Fibroblast of peridontal ligament (primary cell): ENCODE measurements around the gene EXOC2.
"Not testable (repeated sequence)": the region's sequence is repeated elsewhere in the genome, so short reads cannot be mapped to it uniquely, and the experiment has no call there.

Experiments
- DNase-seq: peaks from one replicate; pipeline ENCODE4 v3.0.0-alpha.2; 2010; ENCODE audit errors: extremely low read depth

EXOC2 gene

DNA sequence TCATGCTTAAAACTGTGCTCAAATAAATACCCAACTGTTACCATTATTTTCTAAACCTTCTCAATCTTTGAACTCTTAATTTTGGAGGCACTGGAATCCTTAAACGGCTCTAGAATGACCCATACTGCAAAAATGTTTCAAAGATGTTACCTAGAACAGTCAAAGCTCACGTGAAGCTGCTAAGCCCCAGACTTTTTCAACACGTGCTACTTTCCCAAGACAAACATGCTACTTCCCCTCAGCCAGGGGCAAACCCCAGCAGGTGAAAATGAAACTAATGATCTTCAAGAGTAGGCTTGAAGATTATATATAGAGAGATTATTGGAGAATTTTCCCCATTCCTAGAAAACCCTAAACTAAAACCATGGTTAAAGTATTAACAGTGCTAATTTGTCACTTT lies 64.2 kb downstream of the EXOC2 start:
- DNase-seq, result no peak

DNA sequence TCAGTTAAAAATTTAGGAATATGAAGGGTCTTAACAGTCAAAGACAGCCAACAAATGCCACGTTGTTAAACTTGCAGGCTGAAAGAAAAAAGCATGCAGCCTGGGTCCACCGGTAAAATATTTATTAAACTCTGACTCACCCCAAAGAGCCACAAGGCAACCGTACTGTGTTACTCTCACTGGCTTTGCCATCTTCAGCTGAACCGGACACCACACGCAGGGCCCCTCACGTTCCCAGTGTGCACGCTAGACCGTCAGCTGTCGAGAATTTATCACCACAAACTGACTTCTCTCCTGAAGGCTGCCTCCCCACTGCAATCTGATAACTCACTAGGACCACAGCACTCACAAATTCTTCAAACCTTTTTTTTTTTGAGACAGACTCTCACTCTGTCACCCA lies 66.7 kb downstream of the EXOC2 start:
- DNase-seq, result no peak

DNA sequence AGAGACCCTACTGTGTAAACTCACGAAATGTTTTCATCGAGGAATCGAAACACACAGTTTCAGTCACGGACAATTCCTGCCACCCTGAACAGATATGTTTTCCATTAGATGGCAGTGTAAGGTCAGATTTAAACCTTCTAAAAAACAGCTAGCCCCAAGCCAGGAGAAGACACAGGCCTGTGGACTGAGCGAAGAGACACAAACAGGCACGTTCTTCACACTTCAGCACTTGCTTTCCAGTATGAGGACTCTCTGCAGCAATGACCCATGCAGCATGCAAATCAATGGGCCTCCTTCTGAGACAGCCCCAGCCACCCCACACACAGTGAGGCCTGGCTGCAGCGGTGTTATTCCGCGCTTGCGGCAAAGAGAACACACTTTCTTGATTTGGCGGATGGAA lies 68.0 kb downstream of the EXOC2 start:
- DNase-seq, result peak; percentile 70

DNA sequence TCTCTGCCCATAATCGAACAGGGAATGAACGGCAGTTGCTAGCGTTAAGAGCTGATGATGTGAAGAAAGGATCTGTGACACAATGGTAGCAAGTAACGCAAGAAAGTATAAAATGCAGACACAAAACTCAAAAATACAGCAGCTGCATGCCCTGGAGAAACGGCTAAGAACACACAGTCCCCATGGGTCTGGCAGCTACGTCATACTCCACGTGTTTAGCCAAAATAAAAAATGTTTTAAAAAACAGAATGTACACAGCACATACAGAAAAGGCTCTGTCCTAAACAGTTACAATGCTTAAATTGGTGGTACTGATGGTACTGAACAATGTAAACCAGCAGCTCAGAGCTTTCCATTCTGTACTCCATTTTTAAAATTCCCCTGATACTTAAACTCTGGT lies 70.5 kb downstream of the EXOC2 start:
- no peak for DNase-seq

DNA sequence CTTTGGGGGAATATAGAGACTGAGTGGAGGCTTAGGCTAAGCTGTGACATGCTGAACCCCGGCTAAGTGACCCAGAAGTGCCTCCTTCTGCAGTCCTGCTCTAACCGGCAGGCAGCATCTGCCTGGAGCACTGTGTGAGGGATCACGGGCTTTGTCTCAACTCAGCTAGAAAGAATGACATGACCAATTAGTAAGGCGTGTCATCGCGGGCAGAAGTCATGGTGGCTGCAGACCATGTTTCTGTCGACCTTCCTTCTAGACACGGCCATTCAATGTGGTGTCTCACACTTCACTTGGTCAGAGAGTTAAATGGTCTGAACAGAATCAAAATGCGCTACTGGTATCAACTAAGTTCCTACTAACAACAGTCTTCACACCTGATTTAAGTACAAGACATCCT lies 71.0 kb downstream of the EXOC2 start:
- no peak for DNase-seq

DNA sequence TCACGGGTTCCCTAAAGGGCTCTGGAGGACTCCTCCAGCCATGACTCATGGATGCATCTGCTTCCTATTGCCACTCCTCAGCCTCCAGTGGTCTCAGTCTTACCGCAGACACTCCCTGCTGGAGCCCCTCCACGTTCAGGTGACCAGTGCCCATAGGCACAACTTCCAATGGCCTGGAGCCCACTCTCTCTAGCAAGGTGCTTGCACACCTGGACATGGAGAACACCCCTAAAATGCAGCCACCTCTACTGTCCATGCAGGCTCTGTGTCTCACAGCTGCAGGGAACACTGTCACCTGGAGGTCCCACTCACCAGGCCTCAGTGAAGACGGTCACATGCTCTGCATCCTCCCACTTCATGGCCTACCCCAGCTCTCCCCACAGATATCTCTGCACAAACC lies 72.0 kb downstream of the EXOC2 start:
- DNase-seq, result no peak

DNA sequence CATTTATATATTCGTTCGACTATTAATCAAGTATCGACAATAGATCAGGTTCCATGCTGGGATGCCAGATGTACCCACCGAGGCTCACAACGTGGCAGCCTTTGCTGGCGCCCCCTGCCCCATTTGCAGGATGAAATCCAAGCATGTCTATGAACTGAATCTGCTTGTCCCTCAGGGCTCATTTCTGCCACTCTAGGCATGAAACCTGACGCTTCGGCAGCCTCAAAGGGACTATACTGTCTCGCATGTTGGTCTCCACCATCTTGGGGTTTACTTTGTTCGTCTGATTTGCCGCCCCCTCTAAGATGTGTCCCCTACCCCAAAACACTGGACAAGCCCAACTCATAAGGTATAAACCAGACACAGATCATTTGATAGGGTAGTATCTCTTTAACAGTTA lies 72.8 kb downstream of the EXOC2 start:
- DNase-seq, result no peak

DNA sequence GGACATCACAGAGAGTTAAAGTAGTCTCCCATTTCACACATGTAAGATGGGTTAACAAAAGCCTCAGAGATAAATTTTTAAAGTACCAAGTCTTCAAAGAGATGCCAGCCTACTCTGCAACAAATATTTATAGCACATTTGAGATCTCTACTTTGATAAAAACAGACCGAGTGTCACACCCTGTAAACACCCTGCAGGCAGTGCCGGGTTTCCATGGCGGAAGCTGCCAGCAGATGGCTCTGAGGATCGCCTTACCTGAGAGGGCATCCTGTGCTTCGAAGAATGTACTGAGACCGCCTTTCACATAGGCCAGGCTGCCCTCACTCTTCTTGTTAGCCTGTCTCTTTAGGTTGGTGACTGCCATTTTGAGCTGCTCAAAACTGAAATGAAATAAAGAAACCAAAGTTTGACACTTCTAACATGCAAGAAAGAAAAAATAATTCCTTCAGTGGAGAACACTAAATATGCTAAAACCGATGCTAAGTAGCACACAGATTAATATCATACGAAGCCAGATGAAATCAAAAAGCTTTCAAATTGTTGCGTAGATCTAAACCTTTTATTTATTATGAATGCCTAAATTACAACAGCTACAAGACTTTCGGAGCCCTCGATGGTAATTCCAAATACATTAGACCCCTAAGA lies 75.4 kb downstream of the EXOC2 start:
- no peak for DNase-seq

DNA sequence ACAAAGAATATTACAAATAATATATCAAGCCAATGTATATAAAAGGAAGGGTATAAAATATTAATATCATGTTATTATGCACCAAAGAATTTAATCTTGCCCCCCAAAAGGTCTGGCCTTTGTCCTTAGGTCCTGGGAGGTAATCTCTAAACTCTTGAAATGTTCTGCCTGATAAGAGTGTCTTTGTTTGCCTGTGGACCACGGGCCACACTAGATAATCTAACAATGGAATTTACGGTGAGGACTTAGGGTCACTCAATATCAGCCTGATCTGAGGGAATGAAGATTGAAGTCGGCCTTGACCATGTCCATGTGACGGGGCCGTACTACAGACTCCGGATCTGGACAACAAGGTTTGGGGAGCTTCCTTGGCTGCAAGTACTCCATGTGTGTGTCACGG lies 79.0 kb downstream of the EXOC2 start:
- no peak for DNase-seq

DNA sequence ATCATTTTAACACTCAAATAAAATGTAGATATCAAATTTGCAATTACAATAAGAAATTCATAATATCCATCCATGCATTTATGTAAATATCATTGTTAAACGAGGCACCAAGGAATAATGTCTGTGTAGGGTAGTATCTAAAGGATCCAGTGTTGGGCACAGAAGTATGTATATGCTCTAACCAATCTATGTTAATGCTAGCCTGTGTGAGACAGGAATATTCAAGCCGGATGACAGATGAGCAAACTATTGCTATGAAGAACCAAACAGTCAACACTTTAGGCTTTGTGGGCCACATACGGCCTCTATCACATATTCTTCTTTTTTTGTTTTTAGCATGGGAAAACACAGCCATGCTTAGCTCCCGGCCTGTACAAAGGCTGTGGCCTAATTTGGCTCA lies 81.0 kb downstream of the EXOC2 start:
- no peak for DNase-seq

DNA sequence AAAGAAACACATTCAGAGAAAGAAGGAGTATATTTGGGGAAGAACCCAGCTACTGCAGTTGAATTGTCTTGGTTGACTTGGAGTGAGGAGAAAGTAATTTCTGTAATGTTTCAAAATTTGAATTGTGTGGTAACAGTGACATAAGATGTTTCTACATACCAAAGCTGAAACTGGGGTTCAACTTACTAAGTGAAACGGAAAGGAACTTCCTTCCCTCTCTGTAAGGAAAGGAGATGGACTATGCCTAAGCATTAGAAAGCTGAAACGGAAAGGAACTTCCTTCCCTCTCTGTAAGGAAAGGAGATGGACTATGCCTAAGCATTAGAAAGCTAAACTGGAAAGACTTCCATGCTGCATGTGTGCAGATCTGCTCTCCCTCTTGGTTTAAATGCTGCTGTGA lies 82.1 kb downstream of the EXOC2 start:
- peak; percentile 49 for DNase-seq

DNA sequence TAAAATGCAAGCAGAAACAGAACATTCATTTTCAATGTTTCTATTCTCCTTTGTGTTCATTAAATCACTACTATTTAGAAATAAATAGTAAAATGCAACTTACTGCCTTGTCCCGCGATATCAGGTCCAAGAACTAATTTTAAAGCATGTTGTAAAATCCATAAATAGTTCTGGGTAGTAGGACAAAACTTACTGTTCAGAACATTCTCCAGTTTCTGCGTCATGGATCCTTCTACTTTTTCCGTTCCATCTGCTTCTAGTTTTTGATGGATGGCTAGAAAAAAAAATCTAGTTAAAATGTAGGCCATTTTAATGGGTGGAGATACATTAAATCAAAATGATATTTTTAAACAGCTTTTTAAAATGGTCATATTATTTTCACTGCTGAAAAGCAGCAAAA lies 83.0 kb downstream of the EXOC2 start:
- no peak for DNase-seq

DNA sequence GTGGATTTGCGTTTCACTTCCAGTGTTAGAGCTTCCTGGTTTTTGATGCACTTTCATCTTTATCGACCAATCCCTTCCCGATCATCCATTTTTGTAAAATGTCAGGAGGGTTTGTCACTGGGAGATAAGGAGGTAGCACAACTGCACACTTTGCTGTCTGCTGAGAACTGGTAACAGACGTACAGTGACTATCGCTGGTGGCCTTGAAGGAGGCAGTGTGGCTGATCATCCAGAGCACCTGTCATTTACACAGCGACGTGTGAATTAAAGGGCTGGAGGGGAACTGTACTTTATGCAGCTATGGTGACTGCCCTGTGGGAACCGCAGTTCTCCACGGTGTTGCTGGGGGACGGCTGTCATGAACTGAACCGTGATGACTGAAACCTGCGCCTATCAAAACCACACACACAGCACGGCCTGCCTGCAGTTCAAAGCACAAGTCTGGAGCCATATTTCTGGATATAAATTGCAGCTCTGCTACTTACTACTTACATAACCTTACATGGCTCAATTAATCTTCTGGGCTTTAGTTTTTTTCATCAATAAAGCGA lies 86.0 kb downstream of the EXOC2 start:
- no peak for DNase-seq

DNA sequence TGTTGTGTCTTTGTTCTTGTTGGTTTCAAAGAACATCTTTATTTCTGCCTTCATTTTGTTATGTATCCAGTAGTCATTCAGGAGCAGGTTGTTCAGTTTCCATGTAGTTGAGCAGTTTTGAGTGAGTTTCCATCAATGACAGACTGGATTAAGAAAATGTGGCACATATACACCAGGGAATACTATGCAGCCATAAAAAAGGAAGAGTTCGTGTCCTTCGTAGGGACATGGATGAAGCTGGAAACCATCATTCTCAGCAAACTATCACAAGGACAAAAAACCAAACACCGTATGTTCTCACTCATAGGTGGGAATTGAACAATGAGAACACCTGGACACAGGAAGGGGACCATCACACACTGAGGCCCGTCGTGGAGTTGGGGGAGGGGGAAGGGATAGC lies 87.0 kb downstream of the EXOC2 start:
- not testable (repeated sequence) for DNase-seq

DNA sequence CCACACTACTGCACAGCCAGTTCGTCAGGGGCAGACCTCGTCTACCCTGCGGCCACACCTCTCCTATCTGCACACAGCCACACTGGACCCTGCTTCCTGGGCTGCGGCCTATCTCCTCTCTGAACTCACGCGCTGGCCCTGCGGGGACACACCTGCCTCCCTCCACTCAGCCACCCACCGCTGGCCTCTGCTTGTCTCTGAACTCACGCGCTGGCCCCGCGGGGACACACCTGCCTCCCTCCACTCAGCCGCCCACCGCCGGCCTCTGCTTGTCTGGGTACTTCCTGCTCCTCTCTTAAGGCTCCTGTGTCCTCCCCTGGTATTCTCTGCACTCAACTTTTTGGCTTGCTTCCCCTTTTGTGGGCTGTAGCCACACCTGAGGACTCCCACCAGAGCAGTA lies 88.4 kb downstream of the EXOC2 start:
- DNase-seq, result no peak

DNA sequence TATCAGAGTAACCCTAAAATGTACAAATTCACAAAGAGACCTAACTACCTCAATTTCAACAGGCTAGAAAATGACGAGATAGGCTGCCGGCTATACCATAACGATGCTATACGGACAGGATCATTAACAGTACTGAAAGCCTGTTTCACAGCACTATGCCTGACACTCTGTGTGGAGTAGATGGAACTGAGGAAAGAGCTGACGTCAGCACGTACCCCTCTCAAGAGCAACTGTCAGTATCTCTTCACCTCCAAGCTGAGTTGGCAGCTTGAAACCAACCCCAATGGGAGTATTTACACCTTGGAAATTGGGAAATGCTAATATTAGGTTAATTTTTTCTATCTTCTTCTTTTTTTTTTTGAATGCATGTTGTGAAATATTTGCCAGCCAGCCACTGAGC lies 89.7 kb downstream of the EXOC2 start:
- no peak for DNase-seq

DNA sequence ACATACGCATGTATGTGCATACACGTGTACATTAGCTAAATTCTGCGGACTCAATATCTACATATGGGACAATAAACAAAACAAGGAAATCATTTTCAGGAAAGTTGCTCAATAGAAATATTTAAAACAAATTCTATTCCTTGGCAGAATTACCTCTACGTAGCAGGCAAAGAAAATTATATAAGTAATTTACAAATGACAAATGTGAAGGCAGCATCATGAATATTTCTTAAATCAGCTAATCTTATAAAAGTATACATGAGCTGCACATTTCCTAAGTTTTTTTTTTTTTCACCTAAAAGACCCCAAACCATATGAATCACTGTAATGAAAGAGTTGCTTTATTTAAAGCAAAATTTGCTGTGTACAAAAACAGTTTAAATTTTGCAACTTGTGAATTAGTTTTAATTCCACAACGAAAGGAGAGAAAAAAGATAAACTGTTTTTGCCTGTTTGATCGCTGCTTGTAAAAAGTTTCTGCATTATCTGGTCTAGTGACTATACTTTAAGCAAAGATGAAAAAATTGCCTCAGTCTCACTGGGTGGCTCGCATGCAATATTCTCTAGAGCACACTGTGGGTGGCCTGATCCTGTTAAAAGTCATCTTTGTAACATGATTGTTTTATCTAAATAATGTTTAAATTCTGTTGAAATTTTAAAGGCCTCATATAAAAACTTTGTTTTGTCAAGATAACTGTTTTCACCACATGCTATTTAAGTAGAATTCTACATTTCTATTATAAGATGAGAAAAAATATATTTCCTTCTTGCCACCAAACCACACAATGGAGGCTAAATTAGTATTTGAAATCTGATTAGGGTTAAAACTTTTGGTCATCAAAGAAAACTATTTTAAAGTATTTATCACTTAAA lies 93.1 kb downstream of the EXOC2 start:
- no peak for DNase-seq

DNA sequence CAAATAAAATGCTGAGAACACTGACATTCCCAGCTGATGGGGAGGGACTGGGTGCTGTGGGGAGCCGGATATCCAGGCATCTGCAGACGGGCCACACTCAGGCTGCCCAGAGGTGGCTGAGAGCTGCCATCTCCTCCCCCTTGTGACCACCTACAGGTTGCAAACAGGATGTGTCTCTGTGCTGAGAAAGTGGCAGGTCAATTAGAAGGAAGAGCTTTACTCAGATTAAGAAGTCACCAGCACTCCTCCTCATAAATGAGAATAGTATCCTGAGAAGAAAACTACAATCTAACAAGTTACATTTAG lies 99.1 kb downstream of the EXOC2 start:
- no peak for DNase-seq

DNA sequence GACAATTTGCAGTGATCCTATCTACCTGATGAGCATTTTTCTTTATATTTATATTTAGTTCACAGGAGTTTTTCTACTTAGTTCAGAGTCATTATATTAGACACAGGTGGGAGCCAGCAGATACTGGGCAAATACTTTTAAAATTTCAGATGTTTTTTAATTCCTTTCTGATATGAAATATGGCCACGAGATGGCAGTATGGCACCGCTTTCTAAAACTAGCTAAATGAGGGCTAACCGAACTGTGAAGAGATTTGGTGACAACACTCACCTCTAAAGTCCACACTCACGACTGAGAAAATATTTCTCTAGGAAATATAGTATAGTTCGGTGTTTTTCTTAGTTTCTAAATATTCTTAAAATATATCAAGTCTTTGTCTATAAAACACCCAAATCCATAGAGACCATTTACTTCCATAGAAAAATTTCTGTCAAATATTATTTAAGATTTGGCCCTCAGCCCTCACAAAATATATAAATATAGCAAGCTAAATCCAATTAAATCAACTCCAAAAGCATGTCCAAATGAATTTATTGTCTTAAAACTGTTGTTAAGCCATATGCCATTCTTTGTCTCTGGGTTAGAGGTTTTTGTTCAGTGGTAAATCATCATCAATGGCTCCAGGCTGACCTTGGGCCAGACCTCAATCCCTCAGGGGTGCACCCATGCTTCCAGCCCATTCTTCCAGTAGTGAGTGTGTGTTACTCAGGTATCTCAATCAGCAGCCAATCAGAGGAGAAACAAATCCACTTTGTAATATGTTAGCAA lies 99.6 kb downstream of the EXOC2 start:
- DNase-seq, result peak; percentile 83

DNA sequence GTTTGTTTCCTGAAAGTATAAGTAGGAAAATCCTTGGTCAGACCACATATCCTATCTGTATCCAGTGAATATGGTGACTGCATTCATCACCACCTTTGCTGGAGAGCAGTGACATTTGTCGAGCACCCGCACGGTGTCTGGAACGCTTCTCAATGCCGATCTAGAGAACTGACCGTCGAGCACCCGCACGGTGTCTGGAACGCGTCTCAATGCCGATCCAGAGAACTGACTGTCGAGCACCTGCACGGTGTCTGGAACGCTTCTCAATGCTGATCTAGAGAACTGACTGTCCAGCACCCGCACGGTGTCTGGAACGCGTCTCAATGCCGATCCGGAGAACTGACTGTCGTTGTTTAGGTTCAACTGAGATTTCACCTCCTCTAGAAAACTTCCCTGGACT lies 103.8 kb downstream of the EXOC2 start:
- no peak for DNase-seq

DNA sequence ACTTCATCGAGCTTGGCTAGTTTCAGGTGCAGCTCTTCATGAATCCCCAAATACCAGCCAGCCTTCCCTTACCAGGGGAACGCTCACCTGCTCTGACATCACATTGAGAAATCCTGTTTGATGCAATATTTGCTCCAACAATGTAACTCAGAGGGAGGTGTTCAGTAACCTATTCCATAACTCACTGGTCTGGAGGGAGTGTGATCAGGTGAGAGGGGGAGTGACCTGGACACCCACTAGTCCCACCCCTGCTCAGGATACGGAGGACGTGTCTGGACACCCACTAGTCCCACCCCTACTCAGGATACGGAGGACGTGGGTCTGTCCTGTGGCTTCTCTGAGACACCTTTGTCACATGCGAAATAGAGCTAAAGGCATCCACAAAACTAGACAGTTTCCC lies 106.4 kb downstream of the EXOC2 start:
- no peak for DNase-seq

DNA sequence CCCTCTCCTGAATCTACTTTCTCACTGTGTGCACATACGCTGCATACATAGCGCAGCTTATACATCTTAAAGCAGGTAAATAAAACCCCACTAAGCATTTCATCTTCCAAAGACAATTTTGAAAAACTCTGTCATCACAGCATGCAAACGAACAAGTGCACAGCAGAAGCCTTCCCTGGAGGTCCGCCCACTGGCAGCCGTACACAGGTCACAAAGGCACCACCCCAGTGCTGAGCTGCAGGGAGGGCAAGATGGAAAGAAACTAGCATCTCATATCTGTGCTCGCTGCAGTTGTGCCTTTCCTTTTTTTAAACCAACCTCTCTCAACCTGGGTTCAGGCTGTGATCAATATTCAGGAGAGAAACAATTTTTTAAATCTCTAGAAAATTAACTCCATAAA lies 109.3 kb downstream of the EXOC2 start:
- no peak for DNase-seq

DNA sequence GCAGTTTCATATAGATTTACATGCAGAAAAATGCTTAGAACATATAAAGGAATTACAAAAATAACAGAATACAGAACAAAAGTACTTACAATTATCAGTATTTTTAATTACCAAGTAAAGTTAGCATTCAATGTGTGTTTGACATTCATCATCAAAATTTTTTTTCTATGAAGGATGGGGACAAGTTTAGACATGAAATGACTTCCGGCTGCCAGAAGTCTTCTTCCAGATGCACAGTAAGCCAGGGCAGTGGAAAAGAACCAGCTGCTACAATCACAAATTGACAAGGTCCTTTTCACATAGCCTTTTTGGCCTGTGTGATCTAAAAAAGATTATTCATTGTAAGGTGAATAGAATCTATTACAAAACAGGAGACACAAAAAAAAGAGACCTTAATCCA lies 109.8 kb downstream of the EXOC2 start:
- DNase-seq, result no peak
